ENCODE measurements around the gene EXOC6.
A peak's percentile ranks its signal among the peaks of the same experiment; 100 is the strongest.
"Not testable (repeated sequence)": the region's sequence is repeated elsewhere in the genome, so short reads cannot be mapped to it uniquely, and the experiment has no call there.

EXOC6 gene

GRCh38 chr10:92890471-92890870 is 42.2 kb downstream of the EXOC6 start:
- no peak for DNase-seq

DNA sequence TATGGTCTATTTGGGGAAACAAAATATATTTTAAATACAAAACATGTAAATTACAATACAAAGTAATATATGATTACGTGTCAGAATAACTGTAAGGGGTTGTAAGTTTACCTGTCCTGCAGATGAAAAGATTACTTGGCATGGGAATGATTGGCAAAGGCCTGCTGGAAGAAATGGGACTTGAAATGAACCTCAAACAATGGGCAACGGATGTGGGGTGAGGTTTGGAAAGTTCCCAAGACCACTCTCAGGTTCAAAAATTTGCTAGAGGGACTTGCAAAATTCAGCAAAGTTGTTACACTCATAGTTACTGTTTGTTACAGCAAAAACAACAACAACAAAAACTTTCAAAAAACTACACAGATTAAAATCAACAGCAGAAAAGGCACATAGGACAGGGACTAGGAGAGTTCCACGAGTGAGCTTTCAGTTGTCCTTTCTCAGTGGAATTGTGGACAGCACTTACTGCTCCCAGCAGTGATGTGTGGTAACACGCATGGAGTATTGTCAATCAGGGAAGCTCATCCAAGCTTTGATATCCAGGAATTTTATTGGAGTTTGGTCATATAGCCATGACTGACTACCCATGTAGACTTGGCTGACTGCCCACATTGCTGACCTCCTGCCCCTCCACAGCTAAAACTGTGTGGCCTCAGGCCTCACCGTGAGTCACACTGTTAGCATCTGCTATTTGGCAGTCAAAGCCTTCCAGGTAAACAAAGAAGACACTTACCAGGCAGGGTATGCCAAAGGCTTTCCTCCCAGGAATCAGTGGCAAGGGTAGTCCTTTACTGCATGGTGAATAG is 43.8 kb downstream of the EXOC6 start:
- DNase-seq: no peak

DNA sequence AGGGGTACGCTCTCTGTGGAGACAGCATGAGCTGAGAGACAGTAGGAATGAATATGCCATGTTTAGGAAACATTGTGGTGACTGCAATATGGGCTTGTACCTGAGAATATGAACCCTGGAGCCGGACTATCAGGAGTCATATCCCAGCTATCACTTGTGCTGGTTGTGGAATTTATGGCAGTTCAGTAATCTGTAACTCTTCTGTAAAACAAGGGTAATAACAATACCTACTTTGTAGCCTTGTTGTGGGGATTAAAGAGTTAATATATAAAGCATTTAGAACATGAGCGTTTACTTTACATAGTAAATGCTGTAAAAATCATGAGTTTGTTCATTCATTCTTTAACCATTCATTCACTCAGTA is 44.4 kb downstream of the EXOC6 start:
- DNase-seq: no peak

- DNase-seq: no peak
Measured at GRCh38 chr10:92894081-92894655, 45.8 kb downstream of the EXOC6 start.

DNA sequence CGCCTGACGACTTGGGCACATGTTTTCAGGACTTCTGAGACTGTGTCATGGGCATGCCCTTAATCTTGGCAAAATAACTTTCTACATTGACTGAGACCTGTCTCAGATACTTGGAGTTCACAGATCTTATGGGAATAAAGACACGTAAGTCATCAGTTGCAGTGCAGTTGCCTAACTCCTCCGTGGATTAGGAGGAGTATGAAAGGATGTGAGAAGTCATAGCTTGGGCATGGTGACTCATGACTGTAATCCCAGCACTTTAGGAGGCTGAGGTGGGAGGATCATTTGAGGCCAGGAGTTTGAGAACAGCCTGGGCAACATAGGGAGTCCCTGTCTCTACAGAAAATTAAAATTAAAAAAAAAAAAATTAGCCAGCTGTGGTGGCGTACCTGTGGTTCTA is 49.6 kb downstream of the EXOC6 start:
- no peak for DNase-seq

- DNase-seq: no peak
Measured at GRCh38 chr10:92901819-92902251, 53.5 kb downstream of the EXOC6 start.

GRCh38 chr10:92903633-92904032 is 55.3 kb downstream of the EXOC6 start:
- DNase-seq: no peak

DNA sequence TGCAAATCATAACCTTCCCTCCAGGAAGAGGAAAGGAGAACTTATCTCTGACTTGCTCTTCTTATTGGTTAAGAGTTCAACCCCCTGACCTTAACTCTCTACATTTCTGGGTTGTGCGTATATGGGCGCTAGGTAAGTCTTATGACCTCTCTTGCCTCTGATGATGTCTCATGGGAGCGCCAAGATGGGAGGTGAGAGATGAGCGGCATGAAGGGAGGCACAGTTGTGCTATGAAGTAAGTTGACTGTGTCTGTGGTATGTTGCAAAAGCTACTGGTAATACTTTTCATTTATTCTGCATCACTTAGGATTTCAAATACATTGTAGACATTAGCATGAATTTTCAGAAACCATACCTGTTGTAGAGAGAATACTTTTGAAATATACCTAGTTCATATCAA is 59.0 kb downstream of the EXOC6 start:
- no peak for DNase-seq

- not testable (repeated sequence) for DNase-seq
Measured at GRCh38 chr10:92912631-92913030, 64.3 kb downstream of the EXOC6 start.

DNA sequence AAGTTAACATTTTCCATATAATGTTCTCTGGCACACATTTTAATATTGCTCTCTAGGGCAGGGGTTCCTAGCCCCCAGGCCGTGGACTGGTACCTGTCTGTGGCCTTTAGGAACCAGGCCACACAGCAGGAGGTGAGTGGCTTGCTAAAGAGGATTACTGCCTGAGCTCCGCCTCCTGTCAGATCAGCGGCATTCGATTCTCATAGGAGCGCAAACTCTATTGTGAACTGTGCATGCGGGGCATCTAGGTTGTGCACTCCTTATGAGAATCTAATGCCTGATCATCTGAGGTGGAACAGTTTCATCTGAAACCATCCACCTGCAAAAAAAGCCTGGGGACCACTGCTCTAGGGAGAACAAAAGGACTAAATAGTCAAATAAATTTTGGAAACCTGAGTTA is 65.7 kb downstream of the EXOC6 start:
- no peak for DNase-seq

DNA sequence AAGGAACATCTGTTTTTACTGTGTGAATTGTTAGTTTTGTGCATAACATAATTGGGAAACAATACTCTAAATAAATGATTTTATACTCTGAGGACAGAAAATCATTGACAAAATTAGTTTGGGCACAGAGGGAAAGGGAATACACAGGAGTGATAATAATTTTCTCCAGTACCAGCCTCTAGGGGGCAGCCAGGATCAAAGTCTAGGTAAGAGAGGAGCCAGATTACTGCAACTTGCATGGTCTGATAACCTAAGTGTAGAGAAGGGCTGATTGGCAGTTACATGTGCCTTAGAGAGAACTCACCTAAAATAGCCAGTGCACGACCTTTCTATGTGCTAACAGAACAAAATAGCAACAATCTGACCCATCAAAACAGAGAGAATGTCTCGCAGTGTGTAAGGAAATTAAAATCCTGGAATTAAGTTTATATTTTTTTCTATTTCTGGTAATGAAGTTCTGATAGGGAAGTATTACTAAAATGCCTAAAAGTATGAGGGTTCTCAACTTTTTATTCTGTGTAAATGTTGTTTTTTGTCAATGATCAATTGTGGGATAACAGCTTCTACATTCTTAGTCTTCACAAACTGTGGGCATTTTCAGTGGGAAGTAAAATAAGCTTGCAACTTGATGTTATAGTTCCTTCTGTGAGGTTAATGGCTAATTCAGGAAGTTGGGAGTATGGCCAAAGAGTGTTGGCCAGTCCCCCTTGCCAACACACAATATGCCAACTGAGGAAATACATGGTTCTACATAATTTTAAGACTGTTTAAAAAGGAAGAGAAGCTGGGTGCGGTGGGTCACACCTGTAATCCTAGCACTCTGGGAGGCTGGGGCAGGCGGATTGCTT is 66.4 kb downstream of the EXOC6 start:
- DNase-seq: peak; percentile 40

DNA sequence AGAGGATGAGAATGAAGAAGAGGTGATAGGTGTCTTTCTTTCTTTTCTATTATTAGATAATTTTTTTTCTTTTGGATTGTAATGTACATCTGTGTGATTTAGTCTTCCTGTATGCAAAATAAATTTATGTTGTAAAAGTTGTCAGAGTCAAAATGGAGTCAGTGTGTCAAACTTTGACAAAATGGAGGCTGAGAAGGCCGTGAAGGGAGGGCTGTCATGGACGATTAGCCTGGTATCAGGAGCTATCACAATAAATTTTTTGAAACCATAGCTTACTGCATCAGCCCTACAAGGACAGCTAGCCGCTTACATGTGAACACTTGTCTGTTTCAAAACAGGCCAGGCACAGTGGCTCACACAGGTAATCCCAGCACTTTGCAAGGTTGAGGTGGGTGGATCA is 67.6 kb downstream of the EXOC6 start:
- no peak for DNase-seq

DNA sequence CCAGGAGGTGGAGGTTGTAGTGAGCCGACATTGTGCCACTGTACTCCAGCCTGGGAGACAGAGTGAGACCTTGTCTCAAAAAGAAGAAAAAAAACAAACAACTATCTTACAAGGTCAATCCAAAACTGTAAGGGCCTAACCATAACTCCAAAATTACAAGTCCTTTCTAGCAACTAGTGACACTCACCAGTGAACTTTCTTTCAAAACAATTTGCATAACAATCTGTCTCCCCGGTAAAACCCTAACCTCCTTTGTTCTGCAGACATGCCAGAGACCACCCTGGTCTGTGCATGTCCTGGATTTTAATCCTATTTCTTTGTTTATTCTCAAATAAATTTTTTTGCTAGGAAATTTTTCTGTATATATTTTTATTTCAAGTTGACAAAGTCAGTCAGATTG is 68.1 kb downstream of the EXOC6 start:
- no peak for DNase-seq

GRCh38 chr10:92918603-92919002 is 70.3 kb downstream of the EXOC6 start:
- no peak for DNase-seq

GRCh38 chr10:92920866-92921265 is 72.5 kb downstream of the EXOC6 start:
- DNase-seq: no peak

GRCh38 chr10:92923416-92923815 is 75.1 kb downstream of the EXOC6 start:
- DNase-seq: no peak

DNA sequence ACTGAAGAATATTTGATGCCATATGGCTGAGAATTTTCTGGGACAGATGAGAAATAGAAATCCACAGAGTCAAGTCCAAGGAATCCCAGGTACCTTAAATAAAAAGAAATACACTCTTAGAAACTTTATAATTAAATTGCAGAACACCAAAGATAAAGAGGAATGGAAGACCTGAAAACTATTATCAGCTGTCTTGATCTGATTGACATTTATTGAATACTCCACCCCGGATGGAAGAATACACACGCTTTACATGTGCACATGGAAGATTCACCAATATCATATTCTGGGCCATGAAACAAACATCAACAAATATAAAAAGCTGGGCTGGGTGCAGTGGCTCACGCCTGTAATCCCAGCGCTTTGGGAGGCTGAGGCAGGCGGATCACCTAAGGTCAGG is 81.6 kb downstream of the EXOC6 start:
- DNase-seq: no peak

DNA sequence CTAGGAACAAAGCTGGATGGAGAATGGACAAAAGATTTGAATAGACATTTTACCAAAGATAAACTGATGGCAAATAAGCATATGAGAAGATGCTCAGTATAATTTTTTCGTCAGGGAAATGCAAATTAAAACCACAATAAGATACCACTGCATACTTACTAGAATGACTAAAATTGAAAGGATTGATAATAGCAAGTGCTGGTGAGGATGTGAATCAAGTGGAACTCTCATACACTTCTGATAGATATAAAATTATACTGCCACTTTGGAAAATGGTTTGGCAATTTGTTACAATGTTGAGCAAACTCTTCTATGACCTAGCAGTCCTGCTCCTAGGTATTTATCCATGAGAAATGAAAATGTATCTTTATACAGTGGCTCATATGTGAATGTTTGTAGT is 83.3 kb downstream of the EXOC6 start:
- DNase-seq: no peak

- DNase-seq: no peak
Measured at GRCh38 chr10:92937876-92938275, 89.6 kb downstream of the EXOC6 start.

- no peak for DNase-seq
Measured at GRCh38 chr10:92938841-92939240, 90.5 kb downstream of the EXOC6 start.

GRCh38 chr10:92942226-92942625 is 93.9 kb downstream of the EXOC6 start:
- no peak for DNase-seq

DNA sequence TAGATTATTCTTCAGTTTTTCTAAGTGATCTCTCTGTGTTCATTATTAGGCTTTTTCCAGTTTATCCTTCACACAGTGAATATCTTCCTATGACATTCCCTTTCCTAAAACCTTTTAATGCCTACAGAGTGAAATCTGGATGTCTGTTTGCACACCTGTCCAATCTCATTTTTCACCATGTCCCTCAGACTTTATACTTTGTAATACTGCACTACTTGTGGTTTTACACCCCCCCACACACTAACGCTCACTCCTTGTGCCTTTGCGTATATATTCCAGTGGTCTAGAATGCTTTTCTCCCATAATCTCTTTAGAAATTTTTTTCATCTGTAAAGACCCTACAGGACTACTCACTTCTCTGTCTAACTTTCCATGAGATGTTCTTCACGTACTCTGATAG is 98.2 kb downstream of the EXOC6 start:
- no peak for DNase-seq

GRCh38 chr10:92952573-92952972 is 104.3 kb downstream of the EXOC6 start:
- DNase-seq: not testable (repeated sequence)
